Testis (tissue), 3 donors: ENCODE data around the gene NANS. TPM values are rescaled to one million over a fixed set of nuclear protein-coding genes. Genes with fewer than 3 reads are reported as not detected.

Experiments
- DNase-seq: peaks from one replicate; pipeline ENCODE4 v3.0.0-alpha.2; 2019
- H3K27ac ChIP-seq, 2 donors: fragments of 200-600 bp; sonication (generic); one replicate each; pipeline ENCODE4 v1.5.1; 2019
- H3K27me3 ChIP-seq: fragments of 200-600 bp; sonication (generic); one replicate; pipeline ENCODE4 v1.5.1; 2019
- H3K36me3 ChIP-seq: fragments of 200-600 bp; sonication (generic); one replicate; pipeline ENCODE4 v1.5.1; 2017; ENCODE audit warnings: low read depth; ENCODE audit errors: missing control alignments
- H3K4me1 ChIP-seq: fragments of 200-600 bp; sonication (generic); one replicate; pipeline ENCODE4 v1.5.1; 2019
- H3K4me3 ChIP-seq, 2 donors: fragments of 200-600 bp; sonication (generic); one replicate each; pipeline ENCODE4 v1.5.1; 2017 to 2019
- H3K9me3 ChIP-seq: fragments of 200-600 bp; sonication (generic); one replicate; pipeline ENCODE4 v1.5.1; 2017
- POLR2A ChIP-seq: fragments of 450-650 bp; IDR thresholded peaks from one replicate; pipeline ENCODE4 v1.6.1; 2017; ENCODE audit warnings: antibody characterized with exemption, mild to moderate bottlenecking, moderate library complexity
- WGBS, 2 donors: methylation state at CpG; one replicate each; pipeline ENCODE4 v1.1.5; 2018; 5-methylcytosine and 5-hydroxymethylcytosine counted together
- intact Hi-C: fragments of 100-400 bp; cut with DNase I; formaldehyde crosslinking; loops from one replicate; pipeline ENCODE4 v1.15.1; 2023; ENCODE audit warnings: low total_unique reads
- polyA plus RNA-seq: library from polyadenylated mRNA; stranded (reverse); fragments of 350-450 nt; fragmentation: Illumina TruSeq; extraction: RNeasy Lipid Tissue Mini Kit (QIAGEN cat#74804); gene quantifications from one replicate; pipeline ENCODE4 v1.2.3, GENCODE V29; 2014; ENCODE audit warnings: low read depth, low replicate concordance; ENCODE audit not compliant: insufficient read depth
- total RNA-seq, 2 donors: library from RNA; depleted of rRNA; stranded (reverse); fragments of >200 nt; gene quantifications; one replicate each; pipeline ENCODE4 v1.2.3, GENCODE V29; 2016
- TF ChIP-seq, protein P1 (sequence below), 3 experiments: fragments of 450-650 bp in 2 of 3; fragments of 200-600 bp in 1 of 3; sonication (generic) in 1 of 3; IDR thresholded peaks; one replicate each; pipeline ENCODE4 v1.5.1; 2016 to 2019; ENCODE audit warnings: antibody characterized with exemption in 3 of 3, mild to moderate bottlenecking in 2 of 3, moderate library complexity in 1 of 3

NANS gene
- total and polyA plus RNA-seq, 3 donors from 2014 or later, result 34.7 to 82.5 (median 66.5) TPM

DNA sequence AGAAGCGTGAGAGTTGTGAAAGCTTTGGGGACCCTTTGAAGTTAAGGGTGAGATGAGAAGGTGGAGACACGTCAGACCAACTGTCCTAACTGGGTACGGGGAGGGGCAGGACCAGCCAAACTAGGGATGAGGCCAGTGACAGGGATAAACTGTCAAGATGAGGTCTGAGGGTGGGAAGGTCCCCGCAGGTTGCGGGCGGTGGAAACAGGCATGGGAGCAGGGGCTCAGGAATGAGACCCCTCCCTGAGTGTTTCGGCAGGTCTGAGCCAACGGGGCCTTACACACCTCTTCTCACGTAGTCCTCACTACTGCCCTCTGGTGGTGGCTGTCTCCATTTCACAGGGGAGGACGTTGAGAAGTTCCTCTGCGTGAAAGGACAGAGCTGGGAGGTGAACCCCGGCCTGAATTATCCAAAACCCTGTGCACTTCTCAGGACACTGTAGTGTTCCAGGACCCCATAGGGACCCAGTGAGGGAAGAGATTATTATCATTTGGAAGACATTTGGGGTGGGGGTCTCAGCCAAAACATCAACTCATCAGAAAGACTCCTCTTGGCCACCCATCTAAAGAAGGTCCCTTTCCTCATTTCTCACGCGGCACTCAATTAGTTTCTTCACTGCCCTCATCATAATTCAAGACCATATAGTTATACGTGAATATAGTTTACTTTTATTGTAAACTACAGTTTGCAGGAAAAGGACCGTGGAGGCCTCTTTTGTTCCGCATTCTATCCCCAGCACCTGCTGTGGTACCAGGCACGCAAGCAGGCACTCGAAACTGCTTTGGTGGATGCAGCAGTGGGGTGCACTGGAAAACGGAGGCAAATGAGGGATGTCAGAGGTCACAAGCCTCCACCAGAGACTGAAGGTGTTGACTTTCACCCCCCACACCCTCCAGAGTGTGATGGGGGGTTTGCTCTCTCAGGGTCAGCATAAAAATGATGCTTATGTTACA lies 21.7 kb upstream of the NANS start:
- 48% methylated on average over 19 to 20 of the region's 20 CpGs for WGBS, 2 donors
- Histone ChIP-seq H3K36me3 (no peaks in the 10 kb centered on the region), H3K9me3 (no peaks in the 10 kb centered on the region), H3K4me3 (no peak overlapping the region), H3K27ac (no peak overlapping the region), H3K4me1 (peaks cover 6% of the 10 kb centered on the region), H3K27me3 (no peaks in the 10 kb centered on the region)
- peak; percentile 92 for DNase-seq
- intact Hi-C loops, result loop anchor here (10.0 kb wide), 1 partner anchor 110 kb away; the partner anchor contains the start of gene TRMO
- no peak for TF ChIP-seq POLR2A
- TF ChIP-seq, protein P1, sequence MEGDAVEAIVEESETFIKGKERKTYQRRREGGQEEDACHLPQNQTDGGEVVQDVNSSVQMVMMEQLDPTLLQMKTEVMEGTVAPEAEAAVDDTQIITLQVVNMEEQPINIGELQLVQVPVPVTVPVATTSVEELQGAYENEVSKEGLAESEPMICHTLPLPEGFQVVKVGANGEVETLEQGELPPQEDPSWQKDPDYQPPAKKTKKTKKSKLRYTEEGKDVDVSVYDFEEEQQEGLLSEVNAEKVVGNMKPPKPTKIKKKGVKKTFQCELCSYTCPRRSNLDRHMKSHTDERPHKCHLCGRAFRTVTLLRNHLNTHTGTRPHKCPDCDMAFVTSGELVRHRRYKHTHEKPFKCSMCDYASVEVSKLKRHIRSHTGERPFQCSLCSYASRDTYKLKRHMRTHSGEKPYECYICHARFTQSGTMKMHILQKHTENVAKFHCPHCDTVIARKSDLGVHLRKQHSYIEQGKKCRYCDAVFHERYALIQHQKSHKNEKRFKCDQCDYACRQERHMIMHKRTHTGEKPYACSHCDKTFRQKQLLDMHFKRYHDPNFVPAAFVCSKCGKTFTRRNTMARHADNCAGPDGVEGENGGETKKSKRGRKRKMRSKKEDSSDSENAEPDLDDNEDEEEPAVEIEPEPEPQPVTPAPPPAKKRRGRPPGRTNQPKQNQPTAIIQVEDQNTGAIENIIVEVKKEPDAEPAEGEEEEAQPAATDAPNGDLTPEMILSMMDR (IDR thresholded peaks at IDR 0.05), result peak; percentile 47 to 81 (median 70)

DNA sequence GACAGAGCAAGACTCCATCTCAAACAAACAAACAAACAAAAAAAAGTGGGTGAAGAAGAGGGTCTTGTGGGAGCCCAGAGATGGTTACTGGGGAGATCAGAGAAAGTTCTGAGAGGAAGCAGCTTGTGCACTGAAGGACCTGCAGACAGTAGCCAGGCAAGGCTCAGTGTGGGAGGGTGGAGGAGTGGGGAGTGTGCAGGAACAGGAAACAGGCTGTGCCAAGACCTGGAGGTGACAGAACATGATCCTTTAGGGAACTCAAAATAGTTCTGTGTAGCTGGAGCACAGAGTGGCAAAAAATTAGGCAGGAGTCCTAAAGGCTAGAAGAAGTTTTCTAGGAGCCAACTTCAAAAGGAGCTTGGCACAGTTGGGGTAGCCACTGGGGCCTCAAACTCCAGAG lies 19.2 kb upstream of the NANS start:
- Histone ChIP-seq H3K36me3 (no peaks in the 10 kb centered on the region), H3K4me1 (peaks cover 6% of the 10 kb centered on the region), H3K9me3 (no peaks in the 10 kb centered on the region), H3K27me3 (no peaks in the 10 kb centered on the region), H3K4me3 (no peak overlapping the region), H3K27ac (no peak overlapping the region)
- TF ChIP-seq POLR2A, result no peak
- TF ChIP-seq, protein P1 (IDR thresholded peaks at IDR 0.05), result no peak
- peak; percentile 48 for DNase-seq
- intact Hi-C loops, result loop anchor here (10.0 kb wide), 1 partner anchor 113 kb away; the partner anchor contains the start of gene TRMO

DNA sequence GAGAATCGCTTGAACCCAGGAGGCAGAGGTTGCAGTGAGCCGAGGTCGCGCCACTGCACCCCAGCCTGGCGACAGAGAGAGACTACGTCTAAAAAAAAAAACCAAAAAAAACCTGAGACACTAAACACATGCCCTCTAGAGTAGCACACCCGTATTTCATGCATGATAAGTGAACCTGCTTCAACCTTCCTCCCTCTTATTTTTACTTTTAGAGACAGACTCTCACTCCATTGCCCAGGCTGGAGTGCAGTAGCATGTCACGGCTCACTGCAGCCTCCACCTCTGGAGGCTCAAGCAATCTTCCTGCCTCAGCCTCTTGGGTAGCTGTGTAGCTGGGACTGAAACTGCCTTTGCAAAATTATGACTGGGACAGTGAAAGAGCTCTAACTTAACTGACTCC lies 17.6 kb upstream of the NANS start:
- no peak overlapping the region for H3K27ac ChIP-seq
- WGBS, 2 donors, result 79 to 81% methylated on average over 8 of the region's 8 CpGs
- H3K27me3 ChIP-seq, result no peaks in the 10 kb centered on the region
- TF ChIP-seq, protein P1 (IDR thresholded peaks at IDR 0.05), result no peak
- TF ChIP-seq POLR2A, result no peak
- peaks cover 6% of the 10 kb centered on the region for H3K4me1 ChIP-seq
- H3K36me3 ChIP-seq, result no peaks in the 10 kb centered on the region
- no peak overlapping the region for H3K4me3 ChIP-seq
- H3K9me3 ChIP-seq, result no peaks in the 10 kb centered on the region
- intact Hi-C loops, result loop anchor here (10.0 kb wide), 1 partner anchor 114 kb away; the partner anchor contains the start of gene TRMO
- no peak for DNase-seq

DNA sequence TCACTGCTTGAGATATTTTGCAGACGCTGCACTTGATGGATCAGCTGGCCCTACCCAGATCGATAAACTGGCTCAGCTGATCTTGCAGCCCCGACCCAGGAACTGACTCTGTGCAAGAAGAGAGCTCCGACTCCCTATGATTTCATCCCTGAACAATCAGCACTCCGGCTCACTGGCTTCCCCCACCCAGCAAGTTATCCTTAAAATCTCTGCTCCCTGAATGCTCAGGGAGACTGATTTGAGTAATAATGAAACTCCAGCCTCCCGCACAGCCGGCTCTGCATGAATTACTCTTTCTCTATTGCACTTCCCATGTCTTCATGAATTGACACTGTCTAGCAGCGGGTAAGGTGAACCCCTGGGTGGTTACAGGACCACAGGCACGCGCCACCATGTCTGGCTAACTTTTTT lies 16.9 kb upstream of the NANS start:
- intact Hi-C loops, result loop anchor here (10.0 kb wide), 1 partner anchor 115 kb away; the partner anchor contains the start of gene TRMO
- no peaks in the 10 kb centered on the region for H3K27me3 ChIP-seq

More for the DNA sequence above, 16.9 kb upstream of the NANS start:
- no peak overlapping the region for H3K4me3 ChIP-seq
- no peak for TF ChIP-seq POLR2A
- TF ChIP-seq, protein P1 (IDR thresholded peaks at IDR 0.05), result no peak
- no peak overlapping the region for H3K27ac ChIP-seq
- WGBS, 2 donors, result 78 to 83% methylated on average over 10 of the region's 10 CpGs
- H3K9me3 ChIP-seq, result no peaks in the 10 kb centered on the region
- H3K36me3 ChIP-seq, result no peaks in the 10 kb centered on the region
- peaks cover 6% of the 10 kb centered on the region for H3K4me1 ChIP-seq
- no peak for DNase-seq
